OCI-LY3 (cell line): ENCODE measurements around the gene LRP1B.

Source experiments
- H2AFZ ChIP-seq: fragments of 200-600, 300-600 bp; shearing (Covaris generic); 2 replicates; pipeline ENCODE4 v1.6.0; 2014; ENCODE audit warnings: antibody characterized with exemption, low read depth, low read length
- H3K27ac ChIP-seq: fragments of 200-600, 300-600 bp; sonication (generic); 2 replicates; pipeline ENCODE4 v1.5.1; 2014; ENCODE audit warnings: mild to moderate bottlenecking, low read length, moderate library complexity, mixed read lengths
- H3K27me3 ChIP-seq: fragments of 200-600, 300-600 bp; sonication (generic); 2 replicates; pipeline ENCODE4 v1.6.1; 2014; ENCODE audit warnings: low read depth, low read length, mixed read lengths
- H3K36me3 ChIP-seq: fragments of 200-600, 300-600 bp; sonication (generic); replicated peaks from 2 replicates; pipeline ENCODE3; 2014; ENCODE audit warnings: low read depth, low read length, mixed read lengths
- H3K4me1 ChIP-seq: fragments of 300-600, 200-600 bp; sonication (generic); 2 replicates; pipeline ENCODE4 v1.6.1; 2014; ENCODE audit warnings: low read length, mixed read lengths
- H3K4me2 ChIP-seq: fragments of 200-600, 300-600 bp; sonication (generic); 2 replicates; pipeline ENCODE4 v1.6.1; 2014; ENCODE audit warnings: low read length, mixed read lengths
- H3K4me3 ChIP-seq: fragments of 300-600, 200-600 bp; sonication (generic); 2 replicates; pipeline ENCODE4 v1.5.1; 2014; ENCODE audit warnings: antibody characterized with exemption, mild to moderate bottlenecking, low read length, moderate library complexity
- H3K79me2 ChIP-seq: fragments of 300-600, 200-600 bp; shearing (Covaris generic); 2 replicates; pipeline ENCODE4 v1.6.1; 2014; ENCODE audit warnings: mild to moderate bottlenecking, low read length, mixed read lengths
- H3K9ac ChIP-seq: fragments of 300-600, 200-600 bp; shearing (Covaris generic); 2 replicates; pipeline ENCODE4 v1.6.0; 2014; ENCODE audit warnings: mild to moderate bottlenecking, low read length, moderate library complexity
- H3K9me3 ChIP-seq: fragments of 200-600, 300-600 bp; shearing (Covaris generic); 2 replicates; pipeline ENCODE4 v1.6.1; 2014; ENCODE audit warnings: low read length, mixed read lengths; ENCODE audit not compliant: insufficient read depth
- H4K20me1 ChIP-seq: fragments of 200-600, 300-600 bp; sonication (generic); 2 replicates; pipeline ENCODE4 v1.6.1; 2016; ENCODE audit warnings: low read length, mixed read lengths; ENCODE audit not compliant: insufficient read depth
- EZH2phosphoT487 ChIP-seq: fragments of 200-600 bp; shearing (Covaris generic); IDR thresholded peaks from 2 replicates; pipeline ENCODE4 v1.6.1; 2018; ENCODE audit warnings: antibody characterized with exemption, mixed run types, low read depth
- TF ChIP-seq, protein P1 (sequence below): fragments of 200-600, 300-600 bp; sonication (generic); IDR thresholded peaks from 2 replicates; pipeline ENCODE4 v1.5.1; 2014; ENCODE audit warnings: antibody characterized with exemption, low read length, low read depth

The LRP1B gene

DNA sequence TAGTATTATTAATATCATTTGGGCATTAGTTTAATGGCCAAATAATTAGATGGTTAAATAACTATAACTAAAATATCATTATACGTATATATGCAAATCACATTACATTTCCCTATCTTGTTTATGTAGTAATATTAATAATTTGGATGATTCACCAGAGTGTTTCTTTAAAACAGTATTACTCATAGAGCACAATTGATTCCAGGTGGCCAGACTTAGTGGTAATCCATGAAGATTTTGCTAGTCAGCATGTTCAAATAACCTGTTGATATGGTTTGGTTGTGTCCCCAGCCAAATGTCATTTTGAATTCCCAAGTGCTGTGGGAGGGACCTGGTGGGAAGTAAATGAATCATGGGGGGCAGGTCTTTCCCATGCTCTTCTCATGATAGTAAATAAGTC lies 782.3 kb downstream of the LRP1B start:
- Histone ChIP-seq H4K20me1 (no peaks in the 10 kb centered on the region), H3K9ac (no peak overlapping the region), H3K27ac (no peak overlapping the region), H3K4me1 (no peaks in the 10 kb centered on the region), H3K4me3 (no peak overlapping the region), H3K4me2 (no peak overlapping the region), H3K36me3 (no peaks in the 10 kb centered on the region), H3K9me3 (no peaks in the 10 kb centered on the region), H3K27me3 (no peaks in the 10 kb centered on the region), H3K79me2 (no peaks in the 10 kb centered on the region), H2AFZ (no peak overlapping the region)
- TF ChIP-seq, protein P1, sequence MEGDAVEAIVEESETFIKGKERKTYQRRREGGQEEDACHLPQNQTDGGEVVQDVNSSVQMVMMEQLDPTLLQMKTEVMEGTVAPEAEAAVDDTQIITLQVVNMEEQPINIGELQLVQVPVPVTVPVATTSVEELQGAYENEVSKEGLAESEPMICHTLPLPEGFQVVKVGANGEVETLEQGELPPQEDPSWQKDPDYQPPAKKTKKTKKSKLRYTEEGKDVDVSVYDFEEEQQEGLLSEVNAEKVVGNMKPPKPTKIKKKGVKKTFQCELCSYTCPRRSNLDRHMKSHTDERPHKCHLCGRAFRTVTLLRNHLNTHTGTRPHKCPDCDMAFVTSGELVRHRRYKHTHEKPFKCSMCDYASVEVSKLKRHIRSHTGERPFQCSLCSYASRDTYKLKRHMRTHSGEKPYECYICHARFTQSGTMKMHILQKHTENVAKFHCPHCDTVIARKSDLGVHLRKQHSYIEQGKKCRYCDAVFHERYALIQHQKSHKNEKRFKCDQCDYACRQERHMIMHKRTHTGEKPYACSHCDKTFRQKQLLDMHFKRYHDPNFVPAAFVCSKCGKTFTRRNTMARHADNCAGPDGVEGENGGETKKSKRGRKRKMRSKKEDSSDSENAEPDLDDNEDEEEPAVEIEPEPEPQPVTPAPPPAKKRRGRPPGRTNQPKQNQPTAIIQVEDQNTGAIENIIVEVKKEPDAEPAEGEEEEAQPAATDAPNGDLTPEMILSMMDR, result no peak
- TF ChIP-seq EZH2phosphoT487, result no peak

DNA sequence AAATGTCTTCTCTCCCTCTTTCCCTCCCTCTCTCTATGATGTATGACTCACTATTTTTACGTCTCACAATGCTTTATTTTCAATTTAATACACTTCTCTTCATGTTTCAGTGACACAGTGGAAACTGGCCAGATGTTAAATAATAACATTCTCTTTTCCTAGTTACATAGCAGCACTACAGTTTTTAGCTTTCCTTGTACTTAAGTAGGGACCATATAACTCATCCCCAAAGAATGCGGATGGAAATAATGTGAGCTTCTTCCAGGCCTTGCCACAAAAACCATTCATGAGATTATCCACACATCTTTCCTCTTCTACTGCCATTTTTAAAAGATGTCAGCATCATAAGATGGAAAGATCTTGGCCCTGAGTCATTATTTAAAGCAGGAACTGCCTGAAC lies 789.4 kb downstream of the LRP1B start:
- Histone ChIP-seq H3K79me2 (no peaks in the 10 kb centered on the region), H3K9ac (no peak overlapping the region), H3K27ac (no peak overlapping the region), H3K36me3 (no peaks in the 10 kb centered on the region), H4K20me1 (no peaks in the 10 kb centered on the region), H3K9me3 (no peaks in the 10 kb centered on the region), H3K4me1 (no peaks in the 10 kb centered on the region), H3K4me2 (no peak overlapping the region), H2AFZ (no peak overlapping the region), H3K27me3 (no peaks in the 10 kb centered on the region), H3K4me3 (no peak overlapping the region)
- TF ChIP-seq, protein P1, result no peak
- TF ChIP-seq EZH2phosphoT487, result no peak

DNA sequence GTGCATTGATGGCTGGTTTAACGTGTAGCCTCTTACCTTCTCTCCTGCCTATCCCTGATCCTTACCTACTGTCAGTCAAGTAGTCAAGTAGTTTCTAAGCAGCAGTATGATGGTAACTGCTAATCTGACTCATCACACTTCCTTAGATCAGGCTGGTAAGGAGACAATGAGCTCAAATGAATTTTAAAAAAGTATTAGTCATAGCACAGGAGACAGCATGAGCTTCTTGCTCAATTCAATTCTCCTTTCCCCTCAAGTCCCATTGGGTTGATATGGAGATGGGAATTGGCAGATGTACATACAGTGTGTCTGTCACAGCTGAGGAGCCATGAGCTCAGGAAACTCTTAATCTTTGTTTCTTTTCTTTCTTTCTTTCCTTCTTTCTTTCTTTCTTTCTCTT lies 799.7 kb downstream of the LRP1B start:
- no peaks in the 10 kb centered on the region for H3K4me1 ChIP-seq
- H3K4me2 ChIP-seq, result no peak overlapping the region
- no peaks in the 10 kb centered on the region for H3K9me3 ChIP-seq
- no peak overlapping the region for H2AFZ ChIP-seq
- H3K9ac ChIP-seq, result no peak overlapping the region
- no peaks in the 10 kb centered on the region for H3K36me3 ChIP-seq
- no peaks in the 10 kb centered on the region for H4K20me1 ChIP-seq
- no peak overlapping the region for H3K4me3 ChIP-seq
- H3K79me2 ChIP-seq, result no peaks in the 10 kb centered on the region
- H3K27me3 ChIP-seq, result no peaks in the 10 kb centered on the region
- TF ChIP-seq, protein P1, result no peak
- no peak for TF ChIP-seq EZH2phosphoT487
- H3K27ac ChIP-seq, result no peak overlapping the region

DNA sequence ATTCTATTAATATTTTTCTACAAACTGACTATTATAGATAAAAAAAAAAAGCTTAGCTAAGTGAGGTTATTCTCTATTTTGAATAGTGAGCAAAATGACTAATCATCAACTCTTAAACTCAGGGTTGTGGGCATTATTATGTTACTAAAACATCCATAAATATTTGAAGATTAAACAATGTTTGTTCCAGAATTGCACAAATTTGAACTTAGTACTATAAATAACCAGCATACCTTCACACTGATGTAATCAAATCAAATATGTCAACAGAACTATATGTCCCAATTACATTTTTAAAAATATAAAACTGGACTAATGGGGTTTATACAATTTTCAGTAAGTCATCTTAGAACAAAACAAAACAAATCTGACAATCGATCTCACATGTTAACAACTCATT lies 800.9 kb downstream of the LRP1B start:
- H3K4me1 ChIP-seq, result no peaks in the 10 kb centered on the region
- no peaks in the 10 kb centered on the region for H3K79me2 ChIP-seq
- no peak overlapping the region for H3K9ac ChIP-seq
- no peak overlapping the region for H3K27ac ChIP-seq
- H4K20me1 ChIP-seq, result no peaks in the 10 kb centered on the region
- no peak for TF ChIP-seq EZH2phosphoT487
- TF ChIP-seq, protein P1, result no peak
- no peak overlapping the region for H3K4me2 ChIP-seq
- H2AFZ ChIP-seq, result no peak overlapping the region
- H3K36me3 ChIP-seq, result no peaks in the 10 kb centered on the region
- H3K27me3 ChIP-seq, result no peaks in the 10 kb centered on the region
- no peak overlapping the region for H3K4me3 ChIP-seq
- H3K9me3 ChIP-seq, result no peaks in the 10 kb centered on the region
